T-helper 1 cell treated with Interleukin-12 subunit alpha and Interleukin-12 subunit beta and Interleukin-4 antibody, amounts not matched to agents 30 μg/mL and 1 μg/mL, for 36 hours (primary cell): Measurements from ENCODE around the gene OLFML2B.
"Not testable (repeated sequence)": the region's sequence is repeated elsewhere in the genome, so short reads cannot be mapped to it uniquely, and the experiment has no call there.

Experiments used
- H3K27ac Mint-ChIP-seq: one replicate; pipeline ENCODE4 v1.8.0; 2021; ENCODE audit warnings: mild to moderate bottlenecking, mixed read lengths
- H3K27me3 Mint-ChIP-seq: one replicate; pipeline ENCODE4 v1.8.0; 2021; ENCODE audit warnings: low read depth, mixed read lengths
- H3K36me3 Mint-ChIP-seq: one replicate; pipeline ENCODE4 v1.8.0; 2021; ENCODE audit warnings: low read depth, mixed read lengths
- H3K4me1 Mint-ChIP-seq: one replicate; pipeline ENCODE4 v1.8.0; 2021; ENCODE audit warnings: low read depth, mixed read lengths
- H3K4me3 Mint-ChIP-seq: one replicate; pipeline ENCODE4 v1.8.0; 2021; ENCODE audit warnings: mild to moderate bottlenecking, moderate library complexity, mixed read lengths
- H3K9me3 Mint-ChIP-seq: one replicate; pipeline ENCODE4 v1.8.0; 2021; ENCODE audit warnings: mixed read lengths

Gene OLFML2B

GRCh38 chr1:162022626-162023025, 1.0 kb downstream of the OLFML2B start:
- Mint-ChIP-seq H3K4me3 (peak overlapping the region; percentile 88), H3K27me3 (peaks cover 48% of the 10 kb centered on the region), H3K4me1 (peaks cover 8% of the 10 kb centered on the region), H3K9me3 (no peaks in the 10 kb centered on the region), H3K36me3 (no peaks in the 10 kb centered on the region), H3K27ac (no peak overlapping the region)

- no peak overlapping the region for H3K4me3 Mint-ChIP-seq
- peaks cover 40% of the 10 kb centered on the region for H3K27me3 Mint-ChIP-seq
- no peak overlapping the region for H3K27ac Mint-ChIP-seq
- peaks cover 8% of the 10 kb centered on the region for H3K4me1 Mint-ChIP-seq
- no peaks in the 10 kb centered on the region for H3K36me3 Mint-ChIP-seq
- peaks cover 3% of the 10 kb centered on the region for H3K9me3 Mint-ChIP-seq
These were observed 2.5 kb downstream of the OLFML2B start for GRCh38 chr1:162021124-162021523.

GRCh38 chr1:162020150-162020549, 3.5 kb downstream of the OLFML2B start:
- no peaks in the 10 kb centered on the region for H3K36me3 Mint-ChIP-seq
- H3K4me1 Mint-ChIP-seq: peaks cover 8% of the 10 kb centered on the region
- peaks cover 34% of the 10 kb centered on the region for H3K27me3 Mint-ChIP-seq
- no peak overlapping the region for H3K27ac Mint-ChIP-seq
- peaks cover 3% of the 10 kb centered on the region for H3K9me3 Mint-ChIP-seq
- H3K4me3 Mint-ChIP-seq: no peak overlapping the region

GRCh38 chr1:162019446-162019845, 4.2 kb downstream of the OLFML2B start:
- Mint-ChIP-seq H3K36me3 (no peaks in the 10 kb centered on the region), H3K4me1 (peaks cover 8% of the 10 kb centered on the region), H3K27me3 (peaks cover 32% of the 10 kb centered on the region), H3K4me3 (no peak overlapping the region), H3K9me3 (peaks cover 3% of the 10 kb centered on the region), H3K27ac (no peak overlapping the region)

- no peak overlapping the region for H3K27ac Mint-ChIP-seq
- H3K27me3 Mint-ChIP-seq: peaks cover 27% of the 10 kb centered on the region
- no peaks in the 10 kb centered on the region for H3K36me3 Mint-ChIP-seq
These were observed 4.7 kb downstream of the OLFML2B start for GRCh38 chr1:162019006-162019405.

GRCh38 chr1:162018418-162018817, 5.3 kb downstream of the OLFML2B start:
- H3K4me3 Mint-ChIP-seq: no peak overlapping the region
- H3K27ac Mint-ChIP-seq: no peak overlapping the region
- H3K27me3 Mint-ChIP-seq: peaks cover 24% of the 10 kb centered on the region
- H3K36me3 Mint-ChIP-seq: no peaks in the 10 kb centered on the region
- peaks cover 2% of the 10 kb centered on the region for H3K4me1 Mint-ChIP-seq
- peaks cover 8% of the 10 kb centered on the region for H3K9me3 Mint-ChIP-seq

More at GRCh38 chr1:162019006-162019405, 4.7 kb downstream of the OLFML2B start:
- no peak overlapping the region for H3K4me3 Mint-ChIP-seq
- peaks cover 3% of the 10 kb centered on the region for H3K4me1 Mint-ChIP-seq
- H3K9me3 Mint-ChIP-seq: peaks cover 3% of the 10 kb centered on the region

GRCh38 chr1:162017791-162018190, 5.9 kb downstream of the OLFML2B start:
- not testable (repeated sequence) for H3K36me3 Mint-ChIP-seq, H3K9me3 Mint-ChIP-seq, H3K4me1 Mint-ChIP-seq, H3K4me3 Mint-ChIP-seq, H3K27ac Mint-ChIP-seq
- H3K27me3 Mint-ChIP-seq: peaks cover 18% of the 10 kb centered on the region

GRCh38 chr1:162016631-162017030, 7.0 kb downstream of the OLFML2B start:
- Mint-ChIP-seq H3K9me3 (peaks cover 9% of the 10 kb centered on the region), H3K27ac (no peak overlapping the region), H3K27me3 (peaks cover 10% of the 10 kb centered on the region), H3K4me3 (no peak overlapping the region), H3K4me1 (no peaks in the 10 kb centered on the region), H3K36me3 (no peaks in the 10 kb centered on the region)

- H3K4me1 Mint-ChIP-seq: no peaks in the 10 kb centered on the region
- peaks cover 9% of the 10 kb centered on the region for H3K9me3 Mint-ChIP-seq
- H3K27me3 Mint-ChIP-seq: peaks cover 3% of the 10 kb centered on the region
- H3K36me3 Mint-ChIP-seq: no peaks in the 10 kb centered on the region
- H3K4me3 Mint-ChIP-seq: no peak overlapping the region
- H3K27ac Mint-ChIP-seq: no peak overlapping the region
These were observed 8.5 kb downstream of the OLFML2B start for GRCh38 chr1:162015196-162015595.

- Mint-ChIP-seq H3K9me3 (peaks cover 9% of the 10 kb centered on the region), H3K4me3 (no peak overlapping the region), H3K27me3 (peaks cover 3% of the 10 kb centered on the region), H3K4me1 (no peaks in the 10 kb centered on the region), H3K27ac (no peak overlapping the region), H3K36me3 (no peaks in the 10 kb centered on the region)
These were observed 9.5 kb downstream of the OLFML2B start for GRCh38 chr1:162014202-162014601.

GRCh38 chr1:162013289-162013688, 10.4 kb downstream of the OLFML2B start:
- peaks cover 9% of the 10 kb centered on the region for H3K9me3 Mint-ChIP-seq
- no peaks in the 10 kb centered on the region for H3K4me1 Mint-ChIP-seq
- H3K27ac Mint-ChIP-seq: no peak overlapping the region
- H3K4me3 Mint-ChIP-seq: no peak overlapping the region
- peaks cover 3% of the 10 kb centered on the region for H3K27me3 Mint-ChIP-seq
- H3K36me3 Mint-ChIP-seq: no peaks in the 10 kb centered on the region

GRCh38 chr1:162011337-162012012, 12.2 kb downstream of the OLFML2B start:
- H3K36me3 Mint-ChIP-seq: no peaks in the 10 kb centered on the region
- no peak overlapping the region for H3K27ac Mint-ChIP-seq
- no peaks in the 10 kb centered on the region for H3K4me1 Mint-ChIP-seq
- H3K4me3 Mint-ChIP-seq: no peak overlapping the region
- H3K27me3 Mint-ChIP-seq: no peaks in the 10 kb centered on the region
- H3K9me3 Mint-ChIP-seq: peaks cover 6% of the 10 kb centered on the region

GRCh38 chr1:162010175-162010506, 13.5 kb downstream of the OLFML2B start:
- Mint-ChIP-seq H3K27me3 (no peaks in the 10 kb centered on the region), H3K9me3 (peaks cover 6% of the 10 kb centered on the region), H3K4me3 (no peak overlapping the region), H3K36me3 (no peaks in the 10 kb centered on the region), H3K4me1 (no peaks in the 10 kb centered on the region), H3K27ac (no peak overlapping the region)

- Mint-ChIP-seq H3K27me3 (no peaks in the 10 kb centered on the region), H3K4me1 (no peaks in the 10 kb centered on the region), H3K9me3 (peaks cover 6% of the 10 kb centered on the region), H3K4me3 (no peak overlapping the region), H3K27ac (no peak overlapping the region), H3K36me3 (no peaks in the 10 kb centered on the region)
These were observed 14.0 kb downstream of the OLFML2B start for GRCh38 chr1:162009501-162010174.

GRCh38 chr1:162008799-162009198, 14.9 kb downstream of the OLFML2B start:
- Mint-ChIP-seq H3K36me3 (no peaks in the 10 kb centered on the region), H3K4me3 (no peak overlapping the region), H3K4me1 (no peaks in the 10 kb centered on the region), H3K9me3 (peaks cover 4% of the 10 kb centered on the region), H3K27me3 (no peaks in the 10 kb centered on the region), H3K27ac (no peak overlapping the region)
